MM.1S (cell line): ENCODE results near the gene TYRO3.

Experiments used
- EZH2 ChIP-seq: fragments of 300-600 bp; sonication (generic); optimal IDR thresholded peaks from 2 replicates; pipeline ENCODE3; 2017; ENCODE audit warnings: low read depth, mild to moderate bottlenecking, antibody characterized with exemption, low read length, mixed read lengths
- TF ChIP-seq, protein P1 (sequence below): fragments of 300-600 bp; sonication (generic); IDR thresholded peaks from 2 replicates; pipeline ENCODE4 v1.5.1; 2016; ENCODE audit warnings: antibody characterized with exemption, low read length, mixed read lengths

DNA sequence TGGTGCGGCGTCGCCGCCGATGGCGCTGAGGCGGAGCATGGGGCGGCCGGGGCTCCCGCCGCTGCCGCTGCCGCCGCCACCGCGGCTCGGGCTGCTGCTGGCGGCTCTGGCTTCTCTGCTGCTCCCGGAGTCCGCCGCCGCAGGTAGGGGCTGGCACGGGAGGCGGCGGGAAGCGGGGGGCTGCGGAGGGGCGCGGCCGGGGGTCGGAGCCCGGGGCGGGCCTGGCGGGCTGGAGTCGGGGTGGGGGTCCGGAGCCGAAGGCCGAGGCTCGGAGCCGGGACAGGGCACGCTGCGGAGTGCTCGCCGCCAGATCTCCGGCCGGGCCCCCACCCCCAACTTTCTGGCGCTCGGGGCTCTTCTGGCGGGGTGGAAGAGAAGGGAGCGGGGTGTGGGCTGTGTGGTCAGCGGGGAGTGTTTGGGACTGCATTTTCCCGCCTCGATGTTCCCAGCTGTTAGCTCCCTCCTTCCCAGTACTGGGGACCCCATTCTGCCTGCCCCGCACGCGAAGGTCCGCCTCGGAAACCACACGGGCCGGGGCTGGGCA, 299 bp downstream of the TYRO3 start:
- no peak for TF ChIP-seq EZH2
- TF ChIP-seq, protein P1, sequence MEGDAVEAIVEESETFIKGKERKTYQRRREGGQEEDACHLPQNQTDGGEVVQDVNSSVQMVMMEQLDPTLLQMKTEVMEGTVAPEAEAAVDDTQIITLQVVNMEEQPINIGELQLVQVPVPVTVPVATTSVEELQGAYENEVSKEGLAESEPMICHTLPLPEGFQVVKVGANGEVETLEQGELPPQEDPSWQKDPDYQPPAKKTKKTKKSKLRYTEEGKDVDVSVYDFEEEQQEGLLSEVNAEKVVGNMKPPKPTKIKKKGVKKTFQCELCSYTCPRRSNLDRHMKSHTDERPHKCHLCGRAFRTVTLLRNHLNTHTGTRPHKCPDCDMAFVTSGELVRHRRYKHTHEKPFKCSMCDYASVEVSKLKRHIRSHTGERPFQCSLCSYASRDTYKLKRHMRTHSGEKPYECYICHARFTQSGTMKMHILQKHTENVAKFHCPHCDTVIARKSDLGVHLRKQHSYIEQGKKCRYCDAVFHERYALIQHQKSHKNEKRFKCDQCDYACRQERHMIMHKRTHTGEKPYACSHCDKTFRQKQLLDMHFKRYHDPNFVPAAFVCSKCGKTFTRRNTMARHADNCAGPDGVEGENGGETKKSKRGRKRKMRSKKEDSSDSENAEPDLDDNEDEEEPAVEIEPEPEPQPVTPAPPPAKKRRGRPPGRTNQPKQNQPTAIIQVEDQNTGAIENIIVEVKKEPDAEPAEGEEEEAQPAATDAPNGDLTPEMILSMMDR: no peak
